Stimulated activated CD8-positive, alpha-beta memory T cell treated with anti-CD3 and anti-CD28 coated beads, Interleukin-4, amount 100 ng/mL, for 1 hour (primary cell): ENCODE data around the gene BUD31.
"Not testable (repeated sequence)": the region's sequence is repeated elsewhere in the genome, so short reads cannot be mapped to it uniquely, and the experiment has no call there.

ENCODE experiments used
- DNase-seq, 2 donors: peaks; one replicate each; pipeline ENCODE4 v3.0.0-alpha.2; 2020; ENCODE audit warnings: low read depth in 2 of 2, low spot score in 1 of 2

BUD31 gene

DNA sequence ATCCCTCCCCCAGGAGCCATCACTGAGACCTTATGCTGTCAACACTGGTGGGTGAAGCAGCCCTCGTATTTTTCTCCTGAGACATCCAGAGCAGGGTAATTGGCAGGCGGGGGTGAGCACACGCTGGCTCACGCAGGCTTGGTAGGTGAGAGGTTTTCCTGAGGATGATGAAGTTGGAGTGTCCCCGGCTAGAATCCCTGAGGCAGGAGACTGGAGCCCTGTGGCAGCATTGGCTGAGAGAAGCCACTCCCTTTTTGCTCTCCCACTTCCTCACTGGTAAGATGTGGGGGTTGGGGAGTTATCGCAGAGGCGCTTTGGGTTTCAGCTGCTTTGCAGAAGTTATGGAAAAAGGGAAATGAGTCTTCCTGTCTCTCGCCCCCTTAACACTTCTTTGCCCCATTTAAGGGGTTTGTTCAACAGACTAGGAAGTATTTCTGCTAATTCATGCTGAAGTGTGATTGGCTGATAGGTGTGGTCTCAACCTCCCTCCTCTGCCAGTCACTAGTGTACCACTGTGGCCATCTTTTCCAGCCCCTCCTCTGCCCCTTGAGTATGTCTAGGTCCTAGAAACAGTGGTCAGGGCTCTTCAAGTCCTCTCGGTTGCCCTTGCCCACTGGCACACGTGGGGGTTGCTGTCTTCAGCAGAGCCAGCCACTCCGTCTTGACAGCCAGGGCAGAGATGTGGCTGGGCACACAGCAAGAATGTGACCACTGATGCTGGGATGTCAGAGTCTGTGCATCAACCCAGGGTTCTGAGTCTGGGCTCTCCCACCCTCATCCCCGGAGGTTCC is 28.5 kb upstream of the BUD31 start:
- no peak for DNase-seq

DNA sequence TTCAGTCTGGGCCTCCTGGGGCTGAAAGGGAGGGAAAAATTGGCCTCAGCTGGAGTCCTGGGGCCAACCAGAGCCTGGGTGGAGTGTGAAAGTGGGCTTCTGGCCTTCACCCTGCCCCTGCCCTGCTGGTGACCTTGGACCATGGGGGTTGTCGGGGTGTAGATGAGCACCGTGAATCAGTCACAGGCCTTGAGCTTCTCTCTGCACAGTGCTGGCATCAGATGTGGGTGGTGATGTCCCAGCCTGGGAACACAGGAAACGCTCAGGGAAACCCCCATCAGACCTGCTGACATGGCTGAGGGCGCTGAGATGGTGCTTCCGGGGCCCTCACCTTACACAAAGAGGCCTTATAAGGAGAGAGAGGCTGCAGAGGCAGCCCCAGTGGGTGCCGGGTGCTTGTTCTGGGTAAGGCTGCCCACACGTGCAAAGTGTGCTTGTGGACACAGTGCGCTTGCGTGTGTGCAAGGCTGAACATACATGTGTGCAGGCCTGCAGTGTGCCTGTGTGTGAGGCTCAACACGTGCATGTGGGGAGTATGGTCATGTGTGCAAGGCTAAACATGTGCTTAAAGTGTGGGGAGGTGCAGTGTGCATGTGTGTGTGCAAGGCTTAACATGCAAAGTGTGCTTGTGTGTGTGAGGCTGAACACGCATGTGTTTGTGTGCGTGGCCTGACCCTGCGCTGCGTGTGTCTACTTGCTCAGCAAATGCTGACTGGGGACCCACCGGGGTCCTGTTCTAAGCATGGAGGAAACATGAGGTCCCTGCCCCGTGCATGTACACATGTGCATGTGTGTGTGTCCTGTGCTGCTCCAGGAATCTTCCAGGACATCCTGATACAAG is 27.7 kb upstream of the BUD31 start:
- peak; percentile 68 to 78 for DNase-seq

DNA sequence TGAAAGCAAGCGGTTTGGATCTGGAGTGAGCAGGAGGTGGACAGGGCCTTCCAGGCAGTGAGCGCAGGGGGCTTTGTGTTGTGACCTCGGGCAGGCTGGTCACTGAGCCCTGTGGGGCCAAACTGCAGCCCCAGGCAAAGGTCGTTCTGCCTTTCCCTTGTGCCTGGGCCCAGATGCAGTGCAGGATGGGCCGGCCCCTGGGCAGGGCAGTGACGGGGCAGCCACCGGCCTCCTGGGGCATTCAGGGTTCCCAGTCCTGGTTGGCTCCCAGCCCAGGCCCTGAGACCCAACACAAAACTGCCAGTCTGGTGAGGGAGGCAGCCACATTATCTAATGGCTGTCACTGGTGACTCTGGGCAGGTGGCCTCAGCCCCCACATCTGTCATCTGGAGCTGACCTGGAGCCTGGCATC is 27.1 kb upstream of the BUD31 start:
- no peak for DNase-seq

DNA sequence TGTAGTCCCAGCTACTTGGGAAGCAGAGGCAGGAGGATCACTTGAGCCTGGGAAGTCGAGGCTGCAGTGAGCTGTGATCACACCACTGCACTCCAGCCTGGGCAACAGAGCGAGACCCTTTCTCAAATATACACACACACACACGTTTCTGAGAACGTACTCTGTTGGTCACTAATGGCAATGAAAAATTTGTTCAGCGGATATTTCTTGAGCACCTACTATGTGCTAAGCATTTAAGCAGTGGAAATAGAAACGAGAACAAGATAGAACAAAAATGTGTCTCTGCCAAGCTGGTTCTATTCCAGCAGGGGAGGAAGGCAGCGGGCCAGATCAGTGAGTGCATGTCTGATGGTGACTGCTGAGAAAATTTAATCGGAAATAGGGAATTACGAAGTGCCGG is 25.6 kb upstream of the BUD31 start:
- DNase-seq, result no peak

DNA sequence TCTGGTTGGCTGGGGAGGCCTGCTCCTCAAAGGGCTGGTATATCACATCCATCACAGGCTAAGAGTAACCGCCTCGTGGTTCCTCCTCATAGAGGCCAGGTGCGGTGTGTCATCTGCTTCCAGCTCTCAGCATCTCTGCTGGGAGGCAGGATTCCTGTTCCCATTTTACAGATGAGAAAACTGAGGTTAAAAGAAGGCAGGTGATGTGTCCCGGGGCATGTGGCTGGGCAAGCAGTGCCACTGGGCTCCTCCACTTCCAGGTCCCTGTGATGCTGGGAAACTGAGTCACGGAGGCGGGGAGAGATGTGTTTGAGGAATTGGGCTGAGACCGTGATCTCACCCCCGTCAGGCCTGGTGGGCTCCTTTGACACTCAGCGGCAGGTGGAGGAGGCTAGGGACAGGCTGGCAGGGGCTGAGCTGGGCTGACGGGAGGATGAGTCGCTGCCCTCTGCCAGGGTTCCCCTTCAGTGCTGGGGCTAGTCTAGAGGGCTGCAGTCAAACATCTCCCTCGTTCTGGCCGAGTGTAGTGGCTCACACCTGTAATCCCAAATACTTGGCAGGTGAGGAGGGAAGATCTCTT is 24.9 kb upstream of the BUD31 start:
- DNase-seq, result no peak

DNA sequence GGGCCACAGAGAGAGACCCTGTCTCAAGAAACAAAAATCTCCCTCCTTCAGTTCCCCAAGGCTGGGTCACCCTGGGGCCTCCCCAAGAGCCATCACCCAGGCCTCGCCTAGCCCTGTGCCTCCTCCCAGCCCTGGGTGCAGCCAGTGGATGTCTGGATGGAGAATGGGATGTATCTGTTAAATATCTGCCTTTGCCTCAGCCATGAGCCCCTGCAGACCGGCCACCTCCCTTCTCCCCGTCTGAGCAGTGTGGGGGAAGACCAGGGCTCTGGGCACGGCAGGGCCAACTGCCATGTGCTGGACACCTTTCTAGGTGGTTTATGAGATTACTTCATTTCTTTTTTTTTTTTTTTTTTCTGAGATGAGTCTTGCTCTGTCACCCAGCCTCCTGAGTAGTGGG is 24.2 kb upstream of the BUD31 start:
- DNase-seq, result no peak

DNA sequence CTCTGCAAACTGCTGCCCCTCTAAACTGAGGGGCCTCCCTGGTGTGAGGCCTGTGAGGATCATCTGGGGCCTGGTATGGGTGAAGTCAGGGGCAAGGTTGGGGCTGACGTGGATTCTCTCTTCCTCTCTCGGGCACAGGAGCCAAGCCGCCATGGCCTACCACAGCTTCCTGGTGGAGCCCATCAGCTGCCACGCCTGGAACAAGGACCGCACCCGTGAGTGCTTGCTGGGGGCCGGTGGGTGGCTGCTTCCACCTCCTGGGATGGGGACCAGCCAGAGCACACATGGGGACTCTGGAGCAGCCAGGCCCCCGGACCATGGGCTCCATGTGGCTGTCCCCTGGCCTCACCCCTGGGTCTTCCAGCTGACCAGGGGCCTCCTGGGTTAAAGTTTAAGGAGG is 23.2 kb upstream of the BUD31 start:
- DNase-seq, result no peak

DNA sequence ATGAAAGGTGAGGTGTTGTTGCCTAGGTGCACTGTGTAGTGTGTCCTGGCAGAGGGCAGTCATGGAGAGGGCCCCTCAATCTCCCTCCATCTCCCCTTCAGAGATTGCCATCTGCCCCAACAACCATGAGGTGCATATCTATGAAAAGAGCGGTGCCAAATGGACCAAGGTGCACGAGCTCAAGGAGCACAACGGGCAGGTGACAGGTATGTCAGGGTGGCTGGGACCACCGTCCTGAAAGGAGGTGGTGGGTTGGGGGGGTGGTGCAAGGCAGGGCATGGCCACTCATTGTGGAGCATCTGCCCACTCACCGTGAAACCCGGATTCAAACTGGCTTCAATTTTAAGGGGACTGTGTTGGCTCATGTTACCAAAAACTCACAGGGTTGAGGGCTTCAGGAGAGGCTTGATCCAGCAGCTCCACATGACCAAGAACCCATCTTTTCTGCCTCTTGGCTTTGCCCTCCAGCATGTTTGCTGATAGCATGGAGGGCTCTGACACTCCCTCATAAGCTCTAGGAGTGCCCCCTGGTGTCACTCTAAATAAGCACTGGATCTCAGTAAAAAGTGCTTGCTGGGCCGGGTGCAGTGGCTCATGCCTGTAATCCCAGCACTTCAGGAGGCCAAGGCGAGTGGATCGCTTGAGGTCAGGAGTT is 22.1 kb upstream of the BUD31 start:
- no peak for DNase-seq

DNA sequence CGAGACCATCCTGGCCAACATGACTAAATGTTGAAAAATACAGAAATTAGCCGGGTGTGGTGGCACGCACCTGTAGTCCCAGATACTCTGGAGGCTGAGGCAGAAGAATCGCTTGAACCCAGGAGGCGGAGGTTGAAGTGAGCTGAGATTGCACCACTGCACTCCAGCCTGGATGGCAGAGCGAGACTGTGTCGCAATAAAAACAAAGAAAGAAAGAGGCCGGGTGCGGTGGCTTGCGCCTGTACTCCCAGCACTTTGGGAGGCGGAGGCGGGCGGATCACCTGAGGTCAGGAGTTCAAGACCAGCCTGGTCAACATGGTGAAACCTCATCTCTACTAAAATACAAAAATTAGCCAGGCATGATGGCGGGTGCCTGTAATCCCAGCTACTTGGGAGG is 21.5 kb upstream of the BUD31 start:
- DNase-seq, result not testable (repeated sequence)

DNA sequence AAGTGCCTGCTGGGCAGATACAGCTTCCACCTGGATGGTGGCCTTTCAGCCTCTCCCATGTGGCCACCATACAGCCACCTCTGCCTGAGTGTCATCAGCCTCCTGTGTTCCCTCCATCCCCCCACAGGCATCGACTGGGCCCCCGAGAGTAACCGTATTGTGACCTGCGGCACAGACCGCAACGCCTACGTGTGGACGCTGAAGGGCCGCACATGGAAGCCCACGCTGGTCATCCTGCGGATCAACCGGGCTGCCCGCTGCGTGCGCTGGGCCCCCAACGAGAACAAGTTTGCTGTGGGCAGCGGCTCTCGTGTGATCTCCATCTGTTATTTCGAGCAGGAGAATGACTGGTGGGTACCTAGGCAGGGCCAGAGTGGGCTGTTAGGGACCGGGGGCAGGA is 20.9 kb upstream of the BUD31 start:
- DNase-seq, result no peak

DNA sequence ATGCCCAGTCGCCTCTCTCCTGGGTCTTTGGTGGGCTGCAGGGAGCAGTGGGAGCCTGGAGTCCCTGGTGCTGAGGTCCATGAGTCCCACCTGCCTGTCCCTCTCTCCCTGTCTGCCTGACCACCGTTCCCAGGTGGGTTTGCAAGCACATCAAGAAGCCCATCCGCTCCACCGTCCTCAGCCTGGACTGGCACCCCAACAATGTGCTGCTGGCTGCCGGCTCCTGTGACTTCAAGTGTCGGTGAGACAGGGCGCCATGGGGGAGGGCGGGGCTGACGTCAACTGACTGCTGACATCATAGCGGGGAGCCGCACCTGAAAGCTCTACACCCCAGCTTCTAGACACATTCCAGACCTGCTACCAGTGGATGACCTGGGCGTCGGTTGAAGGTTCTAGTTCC is 19.0 kb upstream of the BUD31 start:
- no peak for DNase-seq

DNA sequence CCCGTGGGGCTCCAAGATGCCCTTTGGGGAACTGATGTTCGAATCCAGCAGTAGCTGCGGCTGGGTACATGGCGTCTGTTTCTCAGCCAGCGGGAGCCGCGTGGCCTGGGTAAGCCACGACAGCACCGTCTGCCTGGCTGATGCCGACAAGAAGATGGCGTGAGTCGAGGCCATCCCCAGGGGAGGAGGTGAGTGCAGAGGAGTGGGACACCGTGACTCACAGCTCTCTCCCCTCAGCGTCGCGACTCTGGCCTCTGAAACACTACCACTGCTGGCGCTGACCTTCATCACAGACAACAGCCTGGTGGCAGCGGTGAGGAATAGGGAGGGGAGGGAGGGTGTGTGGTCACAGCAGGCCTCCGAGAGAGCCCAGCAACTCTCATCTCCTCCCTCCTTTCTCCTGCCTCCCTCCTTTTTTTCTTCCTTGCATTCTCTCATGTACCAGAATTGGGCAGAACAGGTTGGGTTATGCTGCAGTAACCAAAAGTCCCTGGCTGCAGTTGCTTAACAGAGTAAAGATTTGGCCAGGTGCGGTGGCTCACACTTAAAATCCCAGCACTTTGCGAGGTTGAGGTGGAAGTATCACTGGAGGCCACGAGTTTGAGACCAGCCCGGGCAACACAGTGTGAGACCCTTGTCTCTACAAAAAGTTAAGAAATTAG is 17.7 kb upstream of the BUD31 start:
- DNase-seq, result no peak

DNA sequence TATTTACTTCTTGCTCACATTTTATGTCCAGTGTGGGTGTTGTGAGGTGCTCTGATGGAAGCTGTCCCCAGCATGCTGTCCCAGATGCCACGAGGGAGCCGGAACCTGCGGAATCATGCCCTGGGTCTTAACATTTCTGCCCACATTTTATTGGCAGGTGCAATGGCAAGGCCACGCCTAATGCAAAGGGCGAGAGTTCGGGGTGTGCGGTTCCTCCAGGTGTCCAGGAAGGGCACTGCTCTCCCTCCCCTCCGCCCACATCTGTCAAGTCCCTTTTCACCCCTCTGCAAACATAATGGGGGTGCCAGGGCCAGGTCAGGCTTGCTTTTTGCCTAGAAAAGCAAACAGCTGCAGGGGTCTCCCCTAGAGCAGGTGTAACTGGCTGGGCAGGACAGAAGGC is 16.7 kb upstream of the BUD31 start:
- DNase-seq, result no peak

DNA sequence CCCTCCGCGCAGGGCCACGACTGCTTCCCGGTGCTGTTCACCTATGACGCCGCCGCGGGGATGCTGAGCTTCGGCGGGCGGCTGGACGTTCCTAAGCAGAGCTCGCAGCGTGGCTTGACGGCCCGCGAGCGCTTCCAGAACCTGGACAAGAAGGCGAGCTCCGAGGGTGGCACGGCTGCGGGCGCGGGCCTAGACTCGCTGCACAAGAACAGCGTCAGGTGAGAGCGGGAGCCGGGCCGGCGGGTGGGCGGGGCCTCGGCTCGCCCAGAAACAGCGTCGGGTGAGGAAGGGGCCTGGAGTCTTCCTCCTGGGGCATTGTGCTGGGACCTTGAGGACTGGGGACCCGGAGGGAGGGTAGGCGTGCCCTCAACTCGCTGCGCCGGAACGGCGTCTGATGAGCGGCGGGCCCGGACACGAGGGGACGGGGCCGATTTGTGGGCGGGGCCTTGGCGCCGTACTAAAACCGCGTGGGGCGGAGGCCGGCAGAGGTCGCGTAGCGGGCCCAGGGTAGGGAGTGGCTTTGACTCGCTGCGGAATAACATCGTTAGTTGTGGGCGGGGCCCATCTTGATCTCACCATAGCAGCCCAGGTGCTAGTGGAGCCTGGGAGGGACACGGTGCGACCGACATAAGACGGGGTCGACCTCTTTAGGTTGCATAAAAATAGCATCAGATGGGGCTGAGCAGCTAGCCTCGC is 16.0 kb upstream of the BUD31 start:
- peak in 1 of 2 donors; percentile 62 for DNase-seq

DNA sequence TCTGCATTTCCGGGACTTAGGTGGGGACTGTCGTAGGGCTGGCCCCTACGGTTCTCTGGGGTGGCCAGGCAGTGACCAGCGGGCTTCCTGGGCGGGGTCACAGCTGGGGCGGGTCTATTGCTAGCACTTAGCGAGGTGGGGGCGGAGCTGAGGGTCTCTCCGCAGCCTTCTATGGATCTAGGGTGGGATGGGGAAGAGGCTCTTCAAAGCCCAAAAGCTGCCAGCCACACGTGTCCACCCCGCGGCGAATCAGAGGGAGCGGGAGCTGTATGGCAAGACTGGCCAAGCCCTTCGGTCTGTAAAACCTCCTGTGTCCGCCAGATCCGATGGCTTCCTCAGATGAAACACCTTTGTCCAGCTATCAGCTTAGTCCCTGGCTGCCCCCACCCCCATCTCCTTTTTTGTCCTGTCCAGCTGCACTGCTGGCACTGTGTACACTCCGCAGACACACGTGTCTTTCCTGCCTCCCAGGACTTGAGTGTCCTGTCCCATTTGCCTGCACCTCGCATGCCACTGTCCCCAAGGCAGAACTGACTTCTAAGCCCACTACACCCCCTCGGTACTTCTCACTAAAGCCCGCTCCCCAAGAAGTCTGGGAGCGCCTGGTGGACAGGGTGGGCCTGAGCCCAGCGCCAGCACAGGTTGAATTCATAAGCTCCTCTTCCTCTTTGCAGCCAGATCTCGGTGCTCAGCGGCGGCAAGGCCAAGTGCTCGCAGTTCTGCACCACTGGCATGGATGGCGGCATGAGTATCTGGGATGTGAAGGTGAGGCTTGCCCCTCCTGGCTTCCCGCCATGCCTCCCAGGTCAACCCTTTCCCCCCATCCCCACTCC is 15.2 kb upstream of the BUD31 start:
- DNase-seq, result no peak

DNA sequence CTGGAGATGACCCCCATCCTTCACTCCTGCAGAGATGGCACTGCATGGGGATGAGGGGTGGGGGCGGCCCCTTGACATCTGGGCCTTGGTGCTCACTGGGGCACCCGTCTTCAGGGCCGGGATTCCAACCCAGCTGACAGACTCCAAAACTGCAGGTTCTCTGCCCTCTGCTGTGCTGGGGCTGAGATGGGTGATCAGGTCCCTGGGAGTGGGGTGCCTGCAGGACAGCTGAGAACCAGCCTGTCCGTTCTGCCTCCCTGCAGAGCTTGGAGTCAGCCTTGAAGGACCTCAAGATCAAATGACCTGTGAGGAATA is 14.6 kb upstream of the BUD31 start:
- no peak for DNase-seq

DNA sequence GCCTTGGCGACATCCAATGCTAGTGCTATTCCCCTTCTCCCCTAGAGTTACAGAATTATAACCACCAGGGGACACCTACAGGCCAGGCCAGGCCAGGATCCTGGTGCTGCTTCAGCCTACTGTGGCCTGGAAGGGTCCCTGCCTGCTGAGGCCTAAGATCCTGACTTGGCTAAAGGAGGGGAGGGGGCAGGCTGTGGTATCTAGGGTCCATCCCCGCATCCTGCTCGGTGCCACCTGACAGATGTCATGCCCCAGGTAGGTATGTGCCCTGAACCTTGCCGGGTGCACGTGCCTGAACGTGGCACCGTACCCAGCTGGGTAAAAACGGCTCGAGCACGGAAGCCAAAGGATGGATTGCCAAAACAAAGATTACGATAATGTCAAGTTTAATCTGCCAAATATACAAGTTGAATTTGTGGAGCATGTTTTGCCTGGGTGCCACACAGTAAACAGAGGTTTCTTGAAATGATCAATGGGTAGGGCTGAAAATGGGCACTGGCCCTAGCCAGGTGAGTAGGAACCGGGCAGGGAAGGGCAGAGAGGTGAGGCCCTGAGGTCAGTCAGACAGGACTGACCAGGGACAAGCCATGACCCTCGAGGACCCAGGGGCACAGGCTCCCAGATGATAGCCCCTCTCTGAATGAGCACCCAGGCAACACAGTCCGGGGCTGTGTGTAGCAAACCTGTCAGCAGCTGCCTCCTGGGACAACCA is 13.0 kb upstream of the BUD31 start:
- DNase-seq, result no peak

DNA sequence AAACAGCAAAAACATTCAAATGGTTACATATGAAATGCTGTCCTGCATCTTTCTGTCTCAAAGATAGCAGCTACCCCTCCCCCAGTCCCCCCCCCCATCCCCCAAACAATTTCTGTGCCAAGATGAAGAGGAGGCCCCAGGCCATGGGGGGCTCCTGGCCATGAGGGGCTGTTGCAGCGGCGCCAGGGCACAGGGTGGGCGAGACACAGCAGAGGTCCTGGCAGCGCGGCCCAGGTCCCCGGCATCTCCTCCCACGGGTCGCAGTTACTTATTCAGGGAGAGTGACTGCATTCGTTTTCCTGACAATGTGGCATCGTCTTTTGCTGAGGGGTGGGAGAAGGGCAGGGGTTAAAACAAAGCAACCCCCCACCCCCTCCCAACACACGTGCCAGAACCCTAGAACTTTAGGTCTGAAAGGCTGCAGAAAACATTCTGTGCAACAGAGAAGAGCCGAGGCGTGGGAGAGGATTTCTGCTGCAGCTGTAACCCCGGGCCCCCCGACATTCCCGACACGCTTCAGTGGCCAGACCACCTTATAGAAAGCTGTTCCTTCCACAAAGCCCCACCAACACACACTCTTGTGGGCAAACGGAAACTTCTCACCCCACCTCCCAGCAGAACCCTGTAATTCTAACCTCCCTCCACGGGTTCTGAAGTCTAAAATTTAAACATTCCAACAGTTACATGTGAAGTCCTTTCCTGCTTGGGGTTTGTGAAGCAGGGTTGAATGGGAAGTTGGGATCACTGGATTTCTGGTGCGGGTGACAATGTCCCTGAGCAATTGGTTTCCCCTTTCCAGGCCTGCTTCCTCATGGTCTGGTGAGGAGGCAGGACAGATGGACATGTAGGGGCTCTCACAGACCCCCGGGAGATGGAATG is 12.1 kb upstream of the BUD31 start:
- no peak for DNase-seq
